ENCODE measurements around the gene TCEANC2.

Gene TCEANC2

GRCh38 chr1:54135436-54136120 is 82.2 kb downstream of the TCEANC2 start:
- TF ChIP-seq POLR2A (IDR thresholded peaks at IDR 0.05; ENCODE audit: low read length) (no peak), GATA1 (IDR thresholded peaks at IDR 0.05; ENCODE audit: low read depth, low read length) (no peak)
- no peak for DNase-seq

GRCh38 chr1:54136269-54136896 is 83.0 kb downstream of the TCEANC2 start:
- TF ChIP-seq POLR2A (IDR thresholded peaks at IDR 0.05; ENCODE audit: low read length) (no peak), GATA1 (IDR thresholded peaks at IDR 0.05; ENCODE audit: low read depth, low read length) (no peak)
- no peak for DNase-seq

- TF ChIP-seq POLR2A (IDR thresholded peaks at IDR 0.05; ENCODE audit: low read length) (no peak), GATA1 (IDR thresholded peaks at IDR 0.05; ENCODE audit: low read depth, low read length) (no peak)
- DNase-seq: no peak
These were observed 83.6 kb downstream of the TCEANC2 start for GRCh38 chr1:54136963-54137533.

GRCh38 chr1:54137534-54138061 is 84.2 kb downstream of the TCEANC2 start:
- DNase-seq: no peak
- TF ChIP-seq GATA1 (IDR thresholded peaks at IDR 0.05; ENCODE audit: low read depth, low read length) (no peak), POLR2A (IDR thresholded peaks at IDR 0.05; ENCODE audit: low read length) (no peak)

- TF ChIP-seq POLR2A (IDR thresholded peaks at IDR 0.05; ENCODE audit: low read length): no peak
- no peak for TF ChIP-seq GATA1 (IDR thresholded peaks at IDR 0.05; ENCODE audit: low read depth, low read length)
- no peak for DNase-seq
These were observed 85.6 kb downstream of the TCEANC2 start for GRCh38 chr1:54138994-54139393.

- DNase-seq: no peak
- TF ChIP-seq GATA1 (IDR thresholded peaks at IDR 0.05; ENCODE audit: low read depth, low read length) (no peak), POLR2A (IDR thresholded peaks at IDR 0.05; ENCODE audit: low read length) (no peak)
These were observed 86.3 kb downstream of the TCEANC2 start for GRCh38 chr1:54139711-54140110.

GRCh38 chr1:54142146-54142900 is 88.9 kb downstream of the TCEANC2 start:
- TF ChIP-seq POLR2A (IDR thresholded peaks at IDR 0.05; ENCODE audit: low read length) (no peak), GATA1 (IDR thresholded peaks at IDR 0.05; ENCODE audit: low read depth, low read length) (no peak)
- DNase-seq: no peak

- no peak for TF ChIP-seq POLR2A (IDR thresholded peaks at IDR 0.05; ENCODE audit: low read length)
- no peak for TF ChIP-seq GATA1 (IDR thresholded peaks at IDR 0.05; ENCODE audit: low read depth, low read length)
- no peak for DNase-seq
These were observed 91.0 kb downstream of the TCEANC2 start for GRCh38 chr1:54144366-54144765.

GRCh38 chr1:54149734-54150133 is 96.3 kb downstream of the TCEANC2 start:
- no peak for DNase-seq
- TF ChIP-seq POLR2A (IDR thresholded peaks at IDR 0.05; ENCODE audit: low read length) (no peak), GATA1 (IDR thresholded peaks at IDR 0.05; ENCODE audit: low read depth, low read length) (no peak)

GRCh38 chr1:54151013-54151412 is 97.6 kb downstream of the TCEANC2 start:
- DNase-seq: no peak
- TF ChIP-seq GATA1 (IDR thresholded peaks at IDR 0.05; ENCODE audit: low read depth, low read length) (no peak), POLR2A (IDR thresholded peaks at IDR 0.05; ENCODE audit: low read length) (no peak)

- TF ChIP-seq POLR2A (IDR thresholded peaks at IDR 0.05; ENCODE audit: low read length): no peak
- TF ChIP-seq GATA1 (IDR thresholded peaks at IDR 0.05; ENCODE audit: low read depth, low read length): no peak
- no peak for DNase-seq
These were observed 99.3 kb downstream of the TCEANC2 start, which contains the start of gene CDCP2 for GRCh38 chr1:54152696-54153095. TSS of gene CDCP2 (minus strand) at chr1:54153000. CDS start at chr1:54152922, 78 bp downstream.

- no peak for DNase-seq
These were observed 100.4 kb downstream of the TCEANC2 start for GRCh38 chr1:54153535-54154439.

More at GRCh38 chr1:54153535-54154439, 100.4 kb downstream of the TCEANC2 start:
- TF ChIP-seq POLR2A (IDR thresholded peaks at IDR 0.05; ENCODE audit: low read length): no peak
- TF ChIP-seq GATA1 (IDR thresholded peaks at IDR 0.05; ENCODE audit: low read depth, low read length): no peak
